NCI-H2029 treated with DMSO at 0.1 percent for 48 hours (cell line): Measurements from ENCODE around the gene SARNP.

Source experiments
- DNase-seq: peaks from one replicate; lab custom pipeline; 2025; lab: John Stamatoyannopoulos, UW

The SARNP gene

GRCh38 chr12:55724226-55724939 lies 93.1 kb downstream of the SARNP start:
- DNase-seq, result no peak

- no peak for DNase-seq
These were observed 93.9 kb downstream of the SARNP start for GRCh38 chr12:55723516-55724225.

- DNase-seq, result no peak
These were observed 94.6 kb downstream of the SARNP start for GRCh38 chr12:55722948-55723347.

GRCh38 chr12:55721601-55722213 lies 95.8 kb downstream of the SARNP start:
- no peak for DNase-seq

- DNase-seq, result no peak
These were observed 96.6 kb downstream of the SARNP start for GRCh38 chr12:55720894-55721444.

- DNase-seq, result no peak
These were observed 97.4 kb downstream of the SARNP start, which contains the start of gene RDH5 for GRCh38 chr12:55720071-55720564. Gene RDH5, plus strand, starts transcription at chr12:55720393. Its CDS starts 792 bp downstream, at chr12:55721185.

GRCh38 chr12:55719371-55719770 lies 98.2 kb downstream of the SARNP start:
- no peak for DNase-seq

- no peak for DNase-seq
These were observed 98.8 kb downstream of the SARNP start for GRCh38 chr12:55718624-55719275.

GRCh38 chr12:55718015-55718414 lies 99.5 kb downstream of the SARNP start:
- DNase-seq, result no peak

- no peak for DNase-seq
These were observed 100.2 kb downstream of the SARNP start for GRCh38 chr12:55717011-55718007.

GRCh38 chr12:55716582-55716957 lies 101.0 kb downstream of the SARNP start:
- no peak for DNase-seq

- peak; percentile 76 for DNase-seq
These were observed 101.5 kb downstream of the SARNP start, which contains the start of gene BLOC1S1 for GRCh38 chr12:55715833-55716581. Gene BLOC1S1, plus strand, starts transcription at chr12:55716046. Its CDS starts 6 bp downstream, at chr12:55716052.

GRCh38 chr12:55715169-55715764 lies 102.3 kb downstream of the SARNP start:
- no peak for DNase-seq

GRCh38 chr12:55713721-55714120 lies 103.8 kb downstream of the SARNP start:
- no peak for DNase-seq

GRCh38 chr12:55712700-55713415 lies 104.7 kb downstream of the SARNP start:
- no peak for DNase-seq

GRCh38 chr12:55711786-55712553 lies 105.6 kb downstream of the SARNP start:
- no peak for DNase-seq

GRCh38 chr12:55708695-55709233 lies 108.8 kb downstream of the SARNP start:
- no peak for DNase-seq
